H1 (cell line): ENCODE data around the gene DLEC1. TPM values are rescaled to one million over a fixed set of nuclear protein-coding genes. Genes with fewer than 3 reads are reported as not detected.

ENCODE experiments used
- EP300 ChIP-seq, 2 experiments: IDR thresholded peaks; 1 replicate in 1 of 2; 2 replicates in 1 of 2; pipeline ENCODE4 v1.6.1; 2011 to 2012; ENCODE audit warnings: low read depth in 2 of 2, low read length in 2 of 2, mild to moderate bottlenecking in 2 of 2, borderline replicate concordance in 1 of 2, inconsistent platforms in 1 of 2, moderate library complexity in 1 of 2
- SIRT6 ChIP-seq: IDR thresholded peaks from one replicate; pipeline ENCODE4 v1.7.1; 2012; ENCODE audit warnings: low read length, inconsistent platforms
- polyA plus RNA-seq, 7 experiments: library from polyadenylated mRNA; depleted of rRNA in 3 of 7; stranded (reverse) in 5 of 7; unstranded in 2 of 7; fragments of >200 nt in 5 of 7; fragments of 200-250 nt in 2 of 7; gene quantifications; 1 replicate in 5 of 7; 2 replicates in 1 of 7; 4 replicates in 1 of 7; pipeline versions ENCODE4 v1.2.1 to v1.2.3, GENCODE V29; 2011 to 2013; ENCODE audit warnings: missing spikeins in 2 of 7, mixed read lengths in 2 of 7
- total RNA-seq: library from RNA; stranded (reverse); fragmentation: NEBNext Ultra II Directional; extraction: Animal tissue kit (Norgen Biotek cat#: 25700); gene quantifications from 2 replicates; pipeline ENCODE4 v1.2.1, GENCODE V29; 2021

DLEC1 gene
- total and polyA plus RNA-seq, 2 of the 8 experiments (the other 6 are each of a cell fraction or from before 2014, with no cell fraction given), result 0.26 to 0.76 TPM

GRCh38 chr3:38016410-38016809 lies 22.6 kb upstream of the DLEC1 start (continued):
- no peak for TF ChIP-seq EP300 (IDR thresholded peaks at IDR 0.05; ENCODE audit: borderline replicate concordance in 1 of 2, low read depth in 2 of 2, low read length in 2 of 2)
- no peak for TF ChIP-seq SIRT6
